GM21381 (cell line): ENCODE data around the gene CALHM5.

Source experiments
- ATAC-seq: cut with Tn5 transposase; IDR thresholded peaks from one replicate; pipeline ENCODE4 v1.9.1; 2021; ENCODE audit warnings: mild to moderate bottlenecking, moderate library complexity; ENCODE audit not compliant: unreplicated experiment

Gene CALHM5

DNA sequence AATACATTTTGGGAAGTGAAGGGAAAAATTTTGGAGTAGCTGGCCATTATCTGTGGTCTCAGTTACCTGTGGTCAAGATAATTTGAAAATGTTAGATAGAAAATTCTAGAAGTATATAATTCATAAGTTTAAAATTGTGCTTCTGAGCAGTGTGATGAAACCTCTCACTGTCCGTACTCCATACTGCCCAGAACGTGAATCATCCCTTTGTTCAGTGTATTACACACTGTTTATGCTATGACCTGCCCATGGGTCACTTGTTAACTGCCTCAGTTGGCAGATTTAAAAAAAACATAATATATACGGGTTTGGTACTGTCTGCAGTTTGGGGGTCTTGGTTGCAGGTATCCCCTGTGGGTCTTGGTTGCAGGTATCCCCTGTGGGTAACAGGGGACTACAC lies 4.1 kb upstream of the CALHM5 start:
- no peak for ATAC-seq

DNA sequence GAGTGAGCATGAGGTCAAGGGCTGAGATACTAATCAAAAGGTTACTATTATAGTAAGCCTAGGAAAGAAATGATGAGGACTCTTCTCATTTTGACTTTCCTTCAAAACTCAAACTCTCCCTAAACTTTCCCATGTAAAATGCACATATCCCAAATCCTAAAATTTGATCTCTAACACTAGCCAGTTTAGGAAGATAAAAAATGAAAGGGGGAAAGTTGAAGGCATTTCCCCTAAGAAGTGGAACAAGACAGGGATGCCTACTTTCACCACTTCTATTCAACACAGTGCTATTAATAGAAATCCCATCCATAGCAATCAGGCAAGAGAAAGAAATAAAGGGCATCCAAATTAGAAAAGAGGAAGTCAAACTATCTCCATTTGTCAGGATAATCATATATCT lies 2.9 kb upstream of the CALHM5 start:
- no peak for ATAC-seq

DNA sequence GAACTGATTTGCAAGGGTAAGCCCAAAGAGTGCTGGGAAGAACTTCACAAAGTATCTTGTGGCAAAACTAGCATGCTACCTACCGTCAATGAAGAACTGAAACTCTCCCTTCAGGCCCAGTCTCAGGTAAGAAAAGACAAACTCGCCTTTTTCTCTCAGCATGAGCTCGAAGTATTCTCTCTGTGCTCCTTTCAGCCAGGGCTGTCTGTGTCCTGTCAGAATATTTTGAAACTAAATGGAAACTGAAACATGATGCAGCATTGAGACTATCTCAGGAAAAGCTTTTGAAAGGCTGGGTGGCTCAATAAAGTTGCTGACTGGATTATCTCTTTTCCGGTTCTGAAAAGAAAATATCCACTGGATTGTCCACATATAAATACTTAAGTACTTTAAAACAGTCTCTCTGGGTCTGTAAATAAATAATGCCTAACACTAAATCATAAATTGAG lies 696 bp downstream of the CALHM5 start:
- ATAC-seq: no peak

DNA sequence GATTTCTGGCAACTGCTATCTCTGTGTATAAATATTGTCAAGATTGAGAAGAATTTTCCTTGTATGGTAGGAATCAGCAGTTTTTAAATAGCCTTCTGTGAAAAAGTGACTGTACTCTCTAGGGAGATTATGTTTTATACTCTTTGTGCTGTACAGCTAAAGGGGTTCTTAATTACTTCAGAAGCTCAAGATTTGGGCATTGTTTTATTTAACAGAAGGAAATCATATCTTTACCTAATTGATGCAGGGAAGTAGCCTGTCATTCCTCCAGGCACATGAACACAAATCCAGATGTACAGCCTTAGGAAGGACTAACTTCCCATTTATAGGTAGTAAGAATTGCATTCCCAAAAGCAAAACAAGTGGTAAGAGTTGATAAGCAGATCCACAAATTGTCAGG lies 1.3 kb downstream of the CALHM5 start:
- no peak for ATAC-seq

DNA sequence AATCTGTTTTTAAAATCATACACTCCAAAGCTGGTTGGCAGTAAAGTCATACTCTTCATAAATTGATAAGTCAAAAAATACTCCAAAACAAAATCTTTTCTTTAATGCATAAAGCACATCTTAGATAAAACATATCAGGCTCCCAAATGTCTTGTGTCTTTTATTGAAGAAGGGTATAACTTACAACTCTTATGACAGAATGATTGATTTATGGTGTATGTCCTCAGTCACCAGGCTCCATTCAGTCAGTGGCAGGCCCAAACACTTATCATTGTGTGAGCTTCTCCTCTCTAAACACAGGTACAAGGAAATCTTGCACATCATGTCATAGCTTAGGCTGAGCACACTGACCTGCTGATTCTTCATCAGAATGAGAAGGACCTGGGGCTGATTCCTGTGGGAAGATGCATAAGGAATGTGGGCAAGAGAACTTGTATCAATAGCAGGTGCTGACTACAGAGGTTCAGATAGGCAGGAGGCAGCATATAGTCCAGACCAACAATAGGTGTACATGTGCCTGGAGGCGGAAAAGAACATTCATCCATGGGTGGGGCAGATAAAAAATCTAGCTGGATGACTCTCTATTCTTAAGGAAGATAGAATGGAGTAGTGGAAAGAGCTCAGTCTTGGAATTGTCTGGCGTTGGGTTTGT lies 1.9 kb downstream of the CALHM5 start:
- no peak for ATAC-seq

DNA sequence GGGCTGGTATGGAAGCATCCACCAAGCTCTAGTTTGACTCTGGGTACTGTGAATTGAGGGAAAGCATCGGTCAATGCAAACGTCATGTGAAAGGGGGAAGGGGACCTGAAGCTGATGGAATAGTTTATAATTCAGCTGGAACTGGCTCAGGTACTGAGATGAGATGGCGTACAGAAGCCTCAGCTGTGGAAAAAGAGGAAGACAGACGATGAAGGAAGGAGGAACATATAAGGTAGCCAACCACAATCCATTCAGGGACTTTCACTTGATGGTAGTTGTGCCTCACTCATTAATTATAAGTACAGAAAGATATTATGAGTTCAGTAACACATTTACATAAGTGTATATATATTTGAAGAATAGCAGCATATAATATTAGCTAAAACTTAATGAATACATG lies 2.7 kb downstream of the CALHM5 start:
- ATAC-seq: no peak

DNA sequence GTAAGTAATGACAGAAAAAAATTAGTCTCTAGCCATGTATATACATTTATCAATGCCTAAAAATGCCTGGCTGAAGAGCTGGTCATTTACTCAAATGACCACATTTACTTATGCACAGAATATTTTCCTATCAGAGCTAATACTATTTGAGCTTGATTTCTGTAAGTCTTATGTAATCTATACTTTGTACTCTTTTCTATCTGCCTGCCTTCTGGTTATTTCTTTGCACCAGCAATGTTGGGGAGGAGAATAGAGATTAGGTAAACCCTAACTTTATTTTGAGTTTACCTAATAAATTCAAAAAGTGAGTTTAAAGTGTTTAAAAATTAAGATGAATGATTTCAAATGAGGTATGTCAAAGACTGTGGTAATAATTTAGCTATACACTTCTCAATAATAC lies 3.7 kb downstream of the CALHM5 start:
- ATAC-seq: no peak

DNA sequence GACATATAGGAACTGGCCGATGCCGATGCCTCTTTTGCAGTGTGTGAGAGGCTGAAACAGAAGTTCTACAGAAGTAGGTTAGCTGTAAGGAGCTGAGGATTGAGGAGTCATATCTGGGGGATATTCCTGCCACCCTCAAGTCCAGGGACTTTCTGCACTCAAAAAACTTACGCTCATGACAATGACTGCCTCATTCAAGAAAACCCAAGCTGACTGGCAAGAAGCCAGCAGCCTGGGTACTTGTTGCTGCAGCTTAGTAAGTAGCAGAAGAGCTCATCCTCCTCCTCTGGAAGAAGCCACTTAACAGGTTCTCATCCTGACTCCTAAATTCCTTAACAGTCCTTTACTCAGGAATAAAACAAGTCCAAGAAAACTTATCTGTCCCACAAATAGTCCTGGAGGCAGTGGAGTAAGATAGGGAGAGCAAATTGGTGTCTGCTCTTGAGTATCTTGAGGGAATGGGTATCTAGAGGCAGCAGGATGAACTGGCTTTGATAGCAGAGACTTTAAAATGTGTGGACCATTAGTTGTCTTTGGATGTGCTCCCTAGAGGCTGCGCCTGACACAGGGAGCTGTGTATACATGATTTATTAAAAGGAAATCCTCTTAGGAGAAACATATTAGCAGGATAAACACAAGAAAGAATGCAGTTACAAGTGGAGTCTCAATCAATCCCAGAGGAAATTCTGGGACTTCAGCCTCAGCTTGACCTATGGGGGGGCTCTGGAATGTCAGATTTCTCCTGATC lies 7.4 kb downstream of the CALHM5 start:
- no peak for ATAC-seq

DNA sequence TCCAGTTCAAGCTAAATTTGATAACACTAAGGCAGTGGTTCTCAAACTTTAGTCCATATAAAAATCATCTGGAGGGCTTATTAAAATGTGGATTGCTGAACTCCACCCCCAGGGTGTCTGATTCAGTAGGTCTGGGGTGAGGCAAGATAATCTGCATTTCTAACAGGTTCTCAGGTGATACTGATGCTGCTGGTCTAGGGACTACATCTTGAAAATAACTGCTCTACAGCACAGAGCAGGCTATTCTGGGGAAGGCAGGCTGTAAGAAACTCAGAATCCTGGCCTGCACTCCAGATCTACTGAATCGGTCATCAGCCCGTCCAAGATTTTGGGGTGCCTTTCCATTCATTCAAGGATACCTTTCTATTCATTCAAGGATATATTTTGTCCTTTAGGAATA lies 11.5 kb downstream of the CALHM5 start:
- ATAC-seq: no peak

DNA sequence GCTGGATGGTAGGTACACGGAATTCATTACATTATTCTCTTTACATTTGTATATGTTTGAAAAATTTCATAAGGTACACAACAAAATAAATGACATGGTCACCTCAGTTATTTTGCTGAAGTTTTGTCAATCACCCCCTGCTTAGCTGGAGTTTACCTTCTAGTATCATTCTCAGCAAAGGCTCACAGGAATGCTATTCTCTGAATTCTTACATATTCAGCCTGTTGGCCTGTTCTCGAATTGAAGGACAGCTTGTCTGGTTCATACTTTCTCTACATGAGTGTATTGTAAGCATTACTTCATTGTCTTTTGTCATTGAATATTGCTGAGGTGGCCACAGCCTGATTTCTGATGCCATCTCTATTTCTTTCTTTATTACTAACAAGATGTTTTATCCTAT lies 12.8 kb downstream of the CALHM5 start:
- ATAC-seq: no peak

DNA sequence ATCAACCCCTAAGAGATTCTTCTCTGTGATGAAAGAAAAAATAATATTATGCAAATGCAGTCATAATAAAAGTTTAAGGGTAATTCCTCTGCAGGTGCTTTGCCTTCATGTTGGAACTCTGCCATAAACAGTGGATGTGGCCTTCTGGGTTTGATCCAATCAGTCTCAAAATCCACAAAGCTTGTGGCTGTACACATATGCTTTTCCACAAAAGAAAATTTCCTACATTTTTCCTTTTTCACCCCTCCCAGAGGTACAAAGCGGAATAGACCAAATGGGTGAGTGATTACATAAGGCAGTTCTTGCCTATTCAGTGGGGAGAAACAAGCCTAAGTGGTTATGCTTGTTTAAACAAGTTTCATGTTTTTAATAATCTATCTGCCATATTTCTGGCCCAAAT lies 16.7 kb downstream of the CALHM5 start:
- no peak for ATAC-seq

DNA sequence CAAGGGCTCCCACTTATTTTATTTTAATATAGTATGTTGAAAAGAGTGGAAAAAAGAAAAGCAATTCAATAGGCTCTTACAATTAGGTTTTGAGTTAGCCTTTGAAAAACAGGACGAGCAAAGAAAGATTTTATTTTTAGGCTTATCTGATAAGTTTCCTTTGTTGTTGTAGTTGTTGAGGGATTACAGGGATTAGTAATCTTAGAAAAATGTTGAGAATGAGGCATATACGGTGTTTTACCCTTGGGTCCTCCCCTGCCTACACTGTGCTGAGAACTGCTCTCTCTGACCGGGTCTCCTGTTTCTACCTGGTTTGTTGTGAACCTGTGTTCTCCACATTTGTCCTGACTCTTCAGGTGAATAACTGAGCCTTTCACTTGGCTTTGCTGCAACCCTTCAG lies 17.3 kb downstream of the CALHM5 start:
- ATAC-seq: no peak

DNA sequence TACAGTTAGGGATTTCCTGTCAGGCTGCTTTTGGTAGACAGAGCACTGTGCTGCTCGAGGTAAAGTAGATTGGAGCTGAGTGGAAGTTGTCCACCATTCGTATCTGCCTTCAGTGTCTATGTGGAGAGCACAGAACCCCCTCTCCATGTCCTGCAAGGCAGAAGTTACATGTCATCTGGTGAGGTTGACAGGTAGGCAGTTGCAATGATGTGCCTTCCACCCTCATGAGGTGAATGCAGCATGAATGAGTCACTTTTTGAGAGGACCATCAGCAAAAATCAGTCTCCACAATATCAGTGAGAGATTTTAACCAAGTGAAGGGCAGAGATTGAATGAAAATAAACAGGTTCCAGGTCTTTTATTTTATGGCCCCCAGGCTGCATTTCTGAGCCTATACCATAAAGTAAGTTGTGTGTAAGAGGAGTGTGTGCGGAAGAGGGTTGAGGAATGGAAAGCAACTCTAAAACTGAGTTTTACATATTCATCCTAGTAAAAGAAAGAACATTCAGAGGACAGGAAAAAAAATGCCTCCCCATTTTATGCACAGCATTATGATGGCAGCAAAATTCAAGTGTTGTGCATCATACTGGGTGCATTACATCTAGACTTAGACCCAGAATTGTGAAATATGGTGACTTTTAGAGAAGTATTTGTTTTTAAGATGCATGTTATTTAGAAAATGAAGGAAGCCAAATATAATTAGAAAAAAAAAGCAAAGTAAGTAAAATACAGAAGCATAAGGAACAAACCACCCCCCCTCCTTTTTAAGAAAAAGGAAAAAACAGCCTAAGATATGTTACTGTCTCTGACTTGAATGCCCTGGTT lies 18.2 kb downstream of the CALHM5 start:
- no peak for ATAC-seq

DNA sequence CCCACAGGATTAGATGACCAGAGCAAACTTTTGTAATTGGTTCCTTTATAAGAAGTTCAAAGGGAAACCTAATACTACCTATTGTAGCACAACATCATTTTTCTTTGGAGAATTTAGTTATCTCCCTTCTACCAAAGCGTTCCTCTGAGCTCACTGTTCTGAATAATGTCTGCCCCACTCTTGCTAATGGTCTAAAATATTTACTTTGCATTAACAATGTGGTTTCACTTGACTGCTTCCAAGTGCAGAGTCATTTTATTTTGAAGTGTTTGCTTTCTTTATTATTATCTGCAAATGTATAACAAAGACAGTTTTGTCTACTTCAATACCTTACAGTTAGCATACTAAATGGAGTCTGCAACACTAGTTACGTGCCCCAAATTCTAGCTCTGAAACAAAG lies 19.0 kb downstream of the CALHM5 start:
- ATAC-seq: no peak

DNA sequence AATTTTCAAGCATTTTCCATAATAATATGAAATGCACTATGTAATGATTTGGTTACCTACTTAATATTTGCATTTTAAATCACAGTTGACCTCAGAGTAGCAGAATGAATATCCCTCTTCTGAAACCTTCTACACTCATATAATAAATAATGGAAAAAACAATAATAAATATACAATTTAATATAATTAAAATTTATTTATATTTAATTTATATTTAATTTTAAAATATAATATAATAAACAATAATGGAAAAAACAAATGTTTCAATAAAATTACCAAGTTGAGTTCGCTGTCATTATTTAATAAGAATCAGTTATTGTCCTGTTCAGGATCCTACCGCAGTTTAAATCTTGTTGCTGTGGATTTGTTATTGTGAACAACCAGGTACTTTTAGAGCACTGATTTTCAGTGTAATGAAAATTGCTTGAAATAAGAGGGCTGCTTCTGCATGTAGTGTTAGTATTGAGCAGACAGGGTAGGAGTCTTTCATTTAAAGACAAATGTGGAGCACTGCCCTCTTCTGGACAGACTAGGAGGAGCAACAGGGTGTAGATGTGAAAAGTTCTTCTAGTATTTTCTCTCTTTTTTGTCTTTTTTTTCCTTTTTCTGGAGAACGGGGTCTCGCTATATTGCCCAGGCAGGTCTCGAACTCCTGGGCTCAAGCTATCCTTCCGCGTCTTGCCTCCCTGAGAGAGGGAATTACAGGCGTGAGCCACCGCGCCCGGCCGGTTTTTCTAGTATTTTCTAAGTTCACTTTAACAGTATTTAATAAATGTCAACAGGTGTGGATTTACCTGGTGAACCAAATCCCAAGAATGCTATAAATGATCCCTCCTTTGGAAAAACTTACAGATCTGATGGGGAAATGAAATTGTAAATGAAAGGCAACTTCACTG lies 20.5 kb downstream of the CALHM5 start:
- peak; percentile 83 for ATAC-seq

DNA sequence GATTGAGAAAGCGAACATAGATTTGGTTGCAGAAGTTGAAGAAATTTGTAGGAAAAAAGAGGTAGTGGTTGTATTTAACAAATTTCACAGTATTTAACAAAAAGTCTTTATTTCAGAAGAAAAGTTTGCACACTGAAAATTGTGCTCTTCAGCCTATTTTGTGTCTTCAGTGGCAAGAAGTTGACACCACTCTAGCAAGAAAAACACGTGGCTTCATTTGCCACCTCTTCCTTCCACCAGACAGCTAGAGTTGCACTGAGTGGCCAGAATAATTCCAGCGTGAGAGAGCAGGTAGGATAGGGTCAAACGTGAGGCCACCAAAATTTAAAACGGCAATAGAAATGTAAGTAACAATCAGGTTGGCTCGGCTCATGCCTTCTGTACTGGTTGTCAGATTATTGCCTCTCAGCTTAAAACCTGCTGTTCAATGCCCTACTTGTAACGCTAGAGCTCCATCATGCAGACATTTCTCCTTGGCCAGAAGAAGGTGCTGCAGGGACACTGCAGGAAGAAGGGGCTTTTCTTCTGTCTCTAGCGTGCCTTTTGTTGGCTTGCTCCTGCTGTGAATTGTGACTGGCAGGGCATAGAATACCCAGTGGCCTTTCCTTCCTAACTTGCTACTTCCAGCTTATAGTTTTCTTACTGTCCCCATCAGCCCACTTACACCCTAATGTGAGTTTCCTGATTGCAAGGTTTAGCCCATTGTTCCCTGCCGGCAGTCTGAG lies 22.0 kb downstream of the CALHM5 start:
- no peak for ATAC-seq

DNA sequence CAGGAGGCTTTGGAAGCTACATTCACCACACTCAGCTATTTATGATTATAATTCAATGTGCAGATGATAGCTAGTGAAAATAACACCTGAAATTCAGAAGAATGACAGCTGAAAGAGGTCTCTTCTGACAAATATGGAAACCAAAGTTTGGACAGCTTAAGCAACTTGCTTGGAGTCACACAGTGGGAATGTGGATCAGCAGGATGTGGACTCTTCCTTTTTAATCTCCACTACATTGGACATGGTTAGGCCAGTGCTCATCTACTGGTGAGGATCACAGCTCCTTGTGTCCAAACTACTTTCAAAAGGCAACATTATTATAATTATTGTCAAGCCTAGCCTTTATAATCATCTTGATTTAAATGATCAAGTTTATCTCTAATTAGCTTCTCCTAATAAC lies 23.7 kb downstream of the CALHM5 start:
- ATAC-seq: no peak

DNA sequence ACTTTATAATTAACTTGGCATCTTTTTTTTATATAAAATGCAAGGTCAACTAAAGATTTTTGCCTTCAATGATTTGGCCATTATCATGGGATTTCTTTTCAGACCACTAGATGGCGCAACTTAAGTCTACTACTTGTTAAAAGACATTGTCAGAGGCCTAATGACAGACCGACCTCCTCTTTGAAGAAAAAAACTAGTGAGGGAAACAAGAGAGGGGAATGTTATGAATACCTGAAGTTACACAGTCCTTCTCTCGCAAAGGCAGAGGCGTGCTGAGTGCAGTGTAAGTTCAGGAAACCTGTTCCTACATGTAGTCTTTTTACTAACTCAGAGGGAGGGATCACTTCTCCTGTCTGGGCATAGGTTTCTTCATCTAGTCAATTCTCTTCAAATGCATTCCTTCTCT lies 24.8 kb downstream of the CALHM5 start:
- ATAC-seq: no peak

DNA sequence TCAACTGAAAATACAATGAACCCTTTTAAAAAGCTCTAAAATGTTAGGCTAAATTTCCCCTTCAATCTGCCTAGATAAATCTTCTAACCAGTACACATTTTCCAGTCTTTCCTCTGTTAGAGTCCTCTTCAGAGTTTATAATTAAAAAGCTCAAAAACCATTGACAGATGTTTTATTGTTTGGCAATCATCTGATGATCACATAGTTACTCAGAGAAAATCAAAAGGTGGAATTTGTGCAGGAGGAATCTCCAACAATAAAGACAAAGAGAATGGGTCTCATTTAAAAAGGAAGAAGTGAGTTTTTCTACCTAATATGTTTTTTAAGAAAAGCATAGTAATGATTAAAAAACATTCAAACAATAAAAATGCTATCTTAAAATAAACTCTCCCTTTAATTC lies 31.0 kb downstream of the CALHM5 start:
- ATAC-seq: no peak

DNA sequence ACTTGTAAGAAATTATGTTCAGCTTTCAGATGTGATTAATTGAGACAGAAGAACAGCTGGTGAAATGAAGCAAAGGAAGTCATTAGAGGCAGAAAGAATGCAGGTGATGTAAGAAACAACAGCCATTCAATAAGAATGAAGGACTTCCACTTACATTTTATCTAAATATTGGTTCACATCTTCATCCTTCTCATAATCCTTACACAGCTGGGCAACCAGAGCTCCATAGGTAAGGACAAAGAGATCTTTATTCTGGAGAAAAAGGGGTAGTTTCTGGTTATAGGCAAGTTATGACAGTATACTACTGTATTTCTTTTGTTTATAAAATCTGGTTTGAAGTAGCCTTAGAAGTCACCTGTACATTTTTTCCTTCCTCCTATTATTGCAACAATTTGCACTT lies 31.7 kb downstream of the CALHM5 start:
- ATAC-seq: no peak
